IPS-18a (cell line): ENCODE results near the gene ALG11.

Source experiments
- H3K27ac ChIP-seq: one replicate; pipeline ENCODE4 v1.5.1; 2013; ENCODE audit warnings: low read length
- H3K27me3 ChIP-seq: one replicate; pipeline ENCODE4 v1.6.1; 2013; ENCODE audit warnings: mild to moderate bottlenecking, low read length; ENCODE audit not compliant: control insufficient read depth, insufficient read depth
- H3K36me3 ChIP-seq: one replicate; pipeline ENCODE4 v1.6.1; 2013; ENCODE audit warnings: low read depth, low read length; ENCODE audit not compliant: control insufficient read depth
- H3K4me1 ChIP-seq: one replicate; pipeline ENCODE4 v1.6.1; 2013; ENCODE audit warnings: low read depth, low read length; ENCODE audit not compliant: control insufficient read depth
- H3K4me3 ChIP-seq: one replicate; pipeline ENCODE4 v1.5.1; 2013; ENCODE audit warnings: low read length
- H3K9ac ChIP-seq: one replicate; pipeline ENCODE4 v1.6.1; 2013; ENCODE audit warnings: mild to moderate bottlenecking, low read length, moderate library complexity
- H3K9me3 ChIP-seq: one replicate; pipeline ENCODE4 v1.6.1; 2013; ENCODE audit warnings: low read depth, low read length; ENCODE audit not compliant: control insufficient read depth

Gene ALG11

GRCh38 chr13:52011632-52012511, at the start of gene ALG11:
Gene ALG11 (plus strand): TSS chr13:52012398. CDS start chr13:52012419, 21 bp downstream.
- Histone ChIP-seq H3K4me3 (peak within 1 kb of the TSS; percentile 96), H3K36me3 (no peaks in the 10 kb centered on the region), H3K27ac (peak within 1 kb of the TSS; percentile 11), H3K9me3 (no peaks in the 10 kb centered on the region), H3K4me1 (no peaks in the 10 kb centered on the region), H3K27me3 (peaks cover 25% of the 10 kb centered on the region), H3K9ac (peak within 1 kb of the TSS; percentile 84)

GRCh38 chr13:51966186-51966585, 46.0 kb upstream of the ALG11 start:
- H3K27me3 ChIP-seq, result no peaks in the 10 kb centered on the region
- no peak overlapping the region for H3K9ac ChIP-seq
- no peak overlapping the region for H3K27ac ChIP-seq
- H3K36me3 ChIP-seq, result no peaks in the 10 kb centered on the region
- no peaks in the 10 kb centered on the region for H3K9me3 ChIP-seq
- no peaks in the 10 kb centered on the region for H3K4me1 ChIP-seq
- no peak overlapping the region for H3K4me3 ChIP-seq

DNA sequence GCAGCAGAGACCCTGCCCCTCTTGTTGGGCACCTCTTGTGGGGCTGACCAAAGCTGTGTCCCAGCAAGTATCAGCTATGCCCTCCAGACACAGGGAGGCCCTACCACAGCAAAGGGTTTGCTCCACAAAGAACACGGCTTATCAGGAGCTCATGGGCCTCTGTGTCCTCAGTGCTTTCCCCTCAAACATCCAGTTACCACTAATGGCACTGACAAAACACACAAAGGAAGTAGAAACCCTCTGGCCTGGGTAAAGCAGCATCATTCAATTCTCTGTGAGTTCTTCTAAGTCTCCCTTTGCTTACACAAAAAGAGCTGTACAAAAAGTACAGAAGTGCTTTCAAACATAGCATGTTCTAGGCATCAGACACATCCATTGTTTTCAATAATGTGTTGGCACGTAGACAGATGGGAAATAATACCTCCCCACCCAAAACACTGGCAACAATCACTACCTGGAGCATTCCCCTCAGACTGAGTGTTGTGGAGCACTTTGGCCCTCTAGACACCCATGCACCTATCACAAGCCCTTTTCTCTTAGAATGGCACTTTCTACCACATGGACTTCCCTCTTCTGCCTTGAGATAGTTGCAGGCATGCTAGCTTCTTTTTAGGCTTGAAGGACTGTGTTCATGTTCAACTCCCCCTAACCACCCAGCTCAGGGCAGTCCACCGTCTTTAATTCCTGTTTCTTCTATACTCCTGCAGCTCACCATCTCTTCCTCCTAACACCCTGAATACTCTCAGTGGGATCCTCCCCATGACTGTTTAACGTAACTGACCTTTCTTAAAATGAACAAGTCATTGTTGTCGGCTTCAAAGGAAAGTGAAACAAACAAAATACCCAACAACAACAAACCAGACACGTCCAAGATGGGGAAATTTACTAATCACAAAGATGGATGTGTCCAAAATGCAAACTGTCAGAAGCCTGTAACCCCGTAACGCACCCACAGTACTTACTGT, 44.4 kb upstream of the ALG11 start:
- no peaks in the 10 kb centered on the region for H3K36me3 ChIP-seq
- H3K4me3 ChIP-seq, result no peak overlapping the region
- no peaks in the 10 kb centered on the region for H3K27me3 ChIP-seq
- H3K9ac ChIP-seq, result no peak overlapping the region
- no peak overlapping the region for H3K27ac ChIP-seq
- no peaks in the 10 kb centered on the region for H3K9me3 ChIP-seq
- H3K4me1 ChIP-seq, result no peaks in the 10 kb centered on the region

DNA sequence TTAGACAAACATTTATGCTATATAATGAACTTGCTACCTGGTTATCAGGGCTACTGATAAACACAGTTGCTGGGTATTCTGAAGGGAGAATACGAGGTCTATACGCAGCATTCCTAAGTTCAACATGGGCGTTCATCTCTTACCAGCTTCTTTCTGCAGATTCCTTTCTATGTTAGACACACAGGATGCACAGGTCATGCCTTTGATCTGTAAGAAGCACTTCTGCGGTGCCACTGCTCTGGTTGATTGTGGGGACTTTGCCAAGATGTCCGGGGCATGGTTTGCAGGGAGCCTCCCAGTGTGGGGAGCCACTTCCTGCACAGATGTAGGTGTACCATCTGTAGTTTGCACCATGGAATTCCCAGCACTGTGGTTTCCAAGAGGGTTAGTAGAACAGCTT, 41.8 kb upstream of the ALG11 start:
- H3K27ac ChIP-seq, result no peak overlapping the region
- no peaks in the 10 kb centered on the region for H3K9me3 ChIP-seq
- no peaks in the 10 kb centered on the region for H3K4me1 ChIP-seq

GRCh38 chr13:51971520-51972426, 40.4 kb upstream of the ALG11 start:
- no peaks in the 10 kb centered on the region for H3K36me3 ChIP-seq
- no peaks in the 10 kb centered on the region for H3K4me1 ChIP-seq
- H3K27me3 ChIP-seq, result no peaks in the 10 kb centered on the region
- H3K9ac ChIP-seq, result no peak overlapping the region
- H3K4me3 ChIP-seq, result no peak overlapping the region
- no peaks in the 10 kb centered on the region for H3K9me3 ChIP-seq
- H3K27ac ChIP-seq, result no peak overlapping the region

More for the DNA sequence above, 41.8 kb upstream of the ALG11 start:
- Histone ChIP-seq H3K9ac (no peak overlapping the region), H3K27me3 (no peaks in the 10 kb centered on the region), H3K4me3 (no peak overlapping the region), H3K36me3 (no peaks in the 10 kb centered on the region)

GRCh38 chr13:51974482-51974881, 37.7 kb upstream of the ALG11 start:
- Histone ChIP-seq H3K9ac (no peak overlapping the region), H3K36me3 (no peaks in the 10 kb centered on the region), H3K4me1 (no peaks in the 10 kb centered on the region), H3K9me3 (no peaks in the 10 kb centered on the region), H3K27ac (no peak overlapping the region), H3K4me3 (no peak overlapping the region), H3K27me3 (no peaks in the 10 kb centered on the region)

DNA sequence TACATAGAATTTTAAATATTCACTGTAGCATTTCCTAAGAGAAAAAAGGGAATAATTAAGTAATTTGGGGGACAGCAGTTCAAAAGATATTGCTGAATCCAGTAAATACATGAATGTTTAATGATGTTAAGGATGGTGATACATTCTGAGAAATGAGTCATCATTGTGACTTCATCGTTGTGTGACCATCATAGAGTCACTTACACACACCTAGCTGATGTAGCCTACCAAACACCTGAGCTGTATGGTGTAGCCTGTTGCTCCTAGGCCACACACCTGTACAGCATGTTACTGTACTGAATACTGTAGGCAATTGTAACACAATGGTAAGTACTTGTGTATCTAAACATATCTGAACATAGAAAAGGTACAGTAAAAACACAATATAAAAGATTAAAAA, 35.8 kb upstream of the ALG11 start:
- Histone ChIP-seq H3K27ac (no peak overlapping the region), H3K4me3 (no peak overlapping the region), H3K9me3 (no peaks in the 10 kb centered on the region), H3K36me3 (no peaks in the 10 kb centered on the region), H3K9ac (no peak overlapping the region), H3K27me3 (no peaks in the 10 kb centered on the region), H3K4me1 (peaks cover 3% of the 10 kb centered on the region)

DNA sequence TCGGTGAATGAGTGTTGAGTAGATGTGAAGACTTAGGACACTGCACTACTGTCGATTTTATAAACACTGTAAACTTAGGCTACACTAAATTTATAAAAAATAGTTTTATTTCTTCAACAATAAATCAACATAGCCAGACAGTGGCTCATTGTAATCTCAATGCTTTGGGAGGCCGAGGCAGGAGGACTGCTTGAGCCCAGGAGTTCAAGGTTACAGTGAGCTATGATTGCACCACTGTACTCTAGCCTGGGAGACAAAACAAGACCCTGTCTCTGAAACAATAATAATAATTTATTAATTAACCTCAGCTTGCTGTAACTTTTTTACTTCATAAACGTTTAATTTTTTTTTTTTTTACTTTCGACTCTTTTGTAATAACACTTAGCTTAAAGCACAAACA, 35.3 kb upstream of the ALG11 start:
- Histone ChIP-seq H3K27me3 (no peaks in the 10 kb centered on the region), H3K9ac (no peak overlapping the region), H3K27ac (no peak overlapping the region), H3K4me1 (peaks cover 5% of the 10 kb centered on the region), H3K9me3 (no peaks in the 10 kb centered on the region), H3K36me3 (no peaks in the 10 kb centered on the region), H3K4me3 (no peak overlapping the region)

GRCh38 chr13:51977625-51978024, 34.6 kb upstream of the ALG11 start:
- no peak overlapping the region for H3K4me3 ChIP-seq
- H3K9ac ChIP-seq, result no peak overlapping the region
- H3K27me3 ChIP-seq, result no peaks in the 10 kb centered on the region
- no peak overlapping the region for H3K27ac ChIP-seq
- H3K36me3 ChIP-seq, result no peaks in the 10 kb centered on the region
- H3K4me1 ChIP-seq, result peaks cover 5% of the 10 kb centered on the region
- H3K9me3 ChIP-seq, result no peaks in the 10 kb centered on the region

DNA sequence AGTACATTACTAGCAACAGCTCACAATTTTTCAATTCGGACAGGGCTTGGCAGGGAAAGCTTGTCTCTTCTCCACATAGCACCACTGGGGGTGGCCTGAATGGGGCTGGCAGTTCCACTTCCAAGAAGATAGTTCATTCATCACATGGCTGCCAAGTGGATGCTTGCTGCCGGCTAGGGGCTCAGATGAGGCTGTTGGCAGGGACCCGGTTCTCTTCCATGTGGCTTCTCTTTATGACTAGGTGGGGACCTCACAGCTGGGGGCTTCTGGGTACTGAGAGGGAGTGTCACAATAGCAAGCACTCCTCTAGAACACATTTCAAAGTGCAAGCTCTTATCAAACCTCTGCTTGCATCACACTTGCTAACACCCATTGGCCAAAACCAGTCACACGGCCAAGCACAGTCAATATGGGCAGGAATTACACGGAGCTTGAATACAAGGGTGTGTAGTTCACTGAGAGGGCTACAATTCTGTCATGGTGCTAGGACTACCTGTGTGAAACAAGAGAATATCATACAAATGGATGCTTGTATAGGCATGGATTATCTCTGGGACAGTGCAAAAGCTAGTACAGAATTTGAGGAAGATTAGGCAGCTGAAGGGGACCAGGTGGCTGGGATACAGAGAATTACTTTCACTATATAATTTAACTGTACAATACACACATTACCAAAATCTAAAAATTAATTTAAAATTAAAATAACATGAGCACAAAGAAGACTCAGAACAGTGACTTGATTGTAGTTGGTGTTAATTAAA, 33.2 kb upstream of the ALG11 start:
- Histone ChIP-seq H3K9me3 (no peaks in the 10 kb centered on the region), H3K9ac (no peak overlapping the region), H3K27me3 (no peaks in the 10 kb centered on the region), H3K36me3 (no peaks in the 10 kb centered on the region), H3K4me1 (peaks cover 5% of the 10 kb centered on the region), H3K4me3 (no peak overlapping the region), H3K27ac (no peak overlapping the region)
